ENCODE results near the gene SP2.

Gene SP2

DNA sequence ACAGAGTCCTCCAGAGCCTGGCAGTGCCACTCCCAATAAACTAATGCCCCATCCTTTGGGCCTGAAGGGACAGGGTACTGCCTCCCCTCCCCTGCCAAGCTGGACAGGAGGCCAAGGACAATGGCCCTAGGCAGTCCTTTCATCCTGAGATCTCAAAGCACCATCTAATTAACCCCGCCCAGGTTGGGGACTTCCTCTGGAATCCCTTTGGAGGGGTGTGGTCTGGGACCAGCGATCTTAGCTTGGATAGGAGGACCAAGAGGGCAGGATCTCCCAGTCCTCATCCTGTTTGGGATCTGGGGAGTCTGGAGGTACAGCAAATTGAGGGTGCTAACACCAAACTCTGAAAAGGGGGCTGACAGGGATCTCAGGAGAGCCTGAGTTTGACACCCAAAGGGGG is 26.9 kb upstream of the SP2 start:
- FAIRE-seq: no peak
- no peak for DNase-seq (ENCODE audit: insufficient read length, low spot score)

DNA sequence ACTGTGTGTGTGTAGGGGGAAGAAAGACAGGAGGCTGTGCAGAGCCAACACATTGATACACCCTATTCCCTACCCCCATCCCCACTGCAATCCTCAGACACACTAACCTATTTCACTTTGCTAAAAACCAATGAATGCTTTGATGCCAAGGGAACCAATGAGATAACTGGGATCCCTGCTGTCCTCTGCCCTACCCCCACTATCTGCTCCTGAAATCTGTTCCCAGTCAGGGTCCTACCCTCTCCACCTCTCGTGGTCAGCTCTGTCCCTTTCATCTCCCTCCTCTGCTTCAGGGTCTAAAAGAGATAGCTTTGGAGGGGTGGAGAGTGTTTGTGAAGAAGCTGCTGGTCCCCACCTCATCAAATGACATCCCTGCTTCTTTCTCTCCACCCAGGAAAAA is 26.0 kb upstream of the SP2 start:
- FAIRE-seq: no peak
- DNase-seq (ENCODE audit: insufficient read length, low spot score): no peak

DNA sequence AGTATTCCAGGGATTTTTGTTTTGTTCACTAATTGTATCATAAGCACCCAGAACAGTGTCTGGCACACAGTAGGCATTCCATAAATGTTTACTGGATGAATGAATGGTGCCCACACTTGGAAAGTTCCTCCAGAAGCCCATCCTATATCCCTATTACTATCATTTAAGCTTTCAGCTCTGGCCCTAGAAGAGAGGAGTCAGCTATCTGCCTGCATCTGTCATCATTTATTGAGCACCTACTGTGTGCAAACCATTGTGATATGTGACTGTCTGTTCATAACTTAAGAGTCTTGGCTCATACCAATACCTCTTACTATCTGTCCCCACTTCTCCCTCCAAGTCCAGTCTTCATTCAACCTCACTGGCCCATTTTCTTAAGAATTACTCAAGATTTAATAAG is 25.0 kb upstream of the SP2 start:
- DNase-seq (ENCODE audit: insufficient read length, low spot score) (no peak), FAIRE-seq (no peak)

DNA sequence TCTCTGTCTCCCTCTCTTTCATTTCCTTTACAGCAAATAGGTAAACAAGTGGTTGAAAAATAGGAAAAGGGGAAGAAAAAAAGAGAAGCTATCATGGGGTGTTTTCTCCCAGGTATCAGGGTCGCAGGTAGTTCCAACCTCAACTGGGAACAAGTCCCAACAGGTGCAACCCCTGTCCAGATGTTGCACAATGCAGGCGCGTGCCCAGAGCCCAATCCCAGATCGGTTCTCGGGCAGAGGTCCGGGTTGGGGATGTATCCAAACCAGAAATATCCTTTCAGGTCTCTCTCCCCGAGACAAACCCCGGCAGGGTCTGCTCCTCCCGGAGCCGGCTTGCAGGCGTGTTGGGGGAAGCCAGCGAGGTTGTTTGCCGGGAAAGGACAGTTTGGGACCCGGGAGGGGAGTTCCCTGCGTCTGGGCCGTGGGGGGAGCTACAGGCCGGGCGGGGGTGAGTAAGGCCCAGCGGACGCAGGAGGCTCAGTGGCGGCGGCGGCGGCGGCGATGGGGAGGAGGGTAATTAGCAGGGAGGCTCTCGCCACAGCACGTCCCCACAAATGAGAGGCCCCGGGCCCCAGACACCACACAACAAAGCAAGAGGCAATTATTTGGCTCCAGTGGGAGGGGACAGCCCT is 23.9 kb upstream of the SP2 start:
- DNase-seq (ENCODE audit: insufficient read length, low spot score) (no peak), FAIRE-seq (no peak)

DNA sequence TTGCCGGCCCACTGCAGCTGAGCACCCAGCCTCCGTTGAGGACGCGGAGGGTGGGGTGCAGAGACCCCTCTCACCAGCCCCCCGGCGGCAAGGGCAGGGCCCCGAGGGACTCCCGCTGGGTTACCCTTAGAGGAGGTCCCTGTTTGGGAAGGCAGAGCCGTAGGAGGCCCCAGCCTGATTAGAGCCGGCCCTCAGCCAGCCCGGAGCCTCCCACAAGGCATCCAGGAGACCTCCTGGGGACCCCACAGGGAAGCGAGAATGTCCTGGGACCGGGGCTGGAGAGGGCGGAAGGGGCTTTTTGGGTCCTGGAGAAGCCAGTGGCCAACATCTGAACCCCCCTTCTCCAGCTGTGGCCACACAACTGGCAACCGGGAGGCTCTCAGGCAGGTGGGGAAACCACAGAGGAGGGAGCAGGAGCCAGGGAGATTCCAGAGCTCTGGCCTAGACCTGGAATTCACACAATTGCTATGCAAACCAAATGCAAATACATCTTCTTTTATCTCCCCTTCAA is 23.3 kb upstream of the SP2 start:
- FAIRE-seq (no peak), DNase-seq (ENCODE audit: insufficient read length, low spot score) (no peak)

DNA sequence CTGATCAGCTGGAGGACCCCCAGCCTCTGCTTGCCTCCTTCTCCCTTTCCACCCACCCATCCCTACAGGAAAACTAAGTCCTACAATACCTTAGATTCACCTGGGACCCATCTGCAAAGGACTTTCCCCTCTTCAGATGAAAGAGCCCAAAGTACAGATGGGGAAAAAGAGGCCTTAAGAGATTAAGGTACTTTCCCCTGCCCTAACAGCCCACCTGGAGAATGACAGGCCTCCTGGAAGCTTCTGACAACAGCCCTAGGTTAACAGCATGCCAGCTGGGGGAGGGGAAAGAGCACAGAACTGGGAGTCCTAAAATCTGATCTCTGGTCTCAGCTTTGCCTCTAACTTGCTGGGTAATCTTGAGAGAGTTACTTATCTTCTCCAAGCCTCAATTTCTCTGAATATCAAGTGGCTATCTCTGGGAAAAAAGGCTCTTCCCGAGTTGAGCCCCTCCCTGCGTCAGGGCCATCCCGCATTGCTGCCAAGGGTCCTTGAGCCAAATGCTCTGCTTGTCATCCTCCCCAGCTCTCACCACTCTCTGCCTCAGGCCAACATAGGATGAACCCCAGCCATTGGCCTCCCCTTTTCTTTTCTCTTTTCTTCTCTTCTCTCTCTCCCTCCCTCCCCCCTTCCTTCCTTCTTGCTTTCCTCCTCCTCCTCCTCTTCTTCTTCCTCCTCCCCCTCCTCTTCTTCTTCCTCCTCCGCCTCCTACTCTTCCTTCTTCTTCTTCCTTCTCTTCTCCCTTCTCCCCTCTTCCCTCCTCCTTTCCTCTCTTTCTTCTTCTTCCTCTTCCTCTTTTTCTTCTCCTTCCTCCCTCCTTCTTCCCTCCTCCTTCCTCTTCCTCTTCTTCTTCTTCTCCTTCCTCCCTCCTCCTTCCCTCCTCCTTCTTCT is 22.6 kb upstream of the SP2 start:
- no peak for FAIRE-seq
- DNase-seq (ENCODE audit: insufficient read length, low spot score): no peak

DNA sequence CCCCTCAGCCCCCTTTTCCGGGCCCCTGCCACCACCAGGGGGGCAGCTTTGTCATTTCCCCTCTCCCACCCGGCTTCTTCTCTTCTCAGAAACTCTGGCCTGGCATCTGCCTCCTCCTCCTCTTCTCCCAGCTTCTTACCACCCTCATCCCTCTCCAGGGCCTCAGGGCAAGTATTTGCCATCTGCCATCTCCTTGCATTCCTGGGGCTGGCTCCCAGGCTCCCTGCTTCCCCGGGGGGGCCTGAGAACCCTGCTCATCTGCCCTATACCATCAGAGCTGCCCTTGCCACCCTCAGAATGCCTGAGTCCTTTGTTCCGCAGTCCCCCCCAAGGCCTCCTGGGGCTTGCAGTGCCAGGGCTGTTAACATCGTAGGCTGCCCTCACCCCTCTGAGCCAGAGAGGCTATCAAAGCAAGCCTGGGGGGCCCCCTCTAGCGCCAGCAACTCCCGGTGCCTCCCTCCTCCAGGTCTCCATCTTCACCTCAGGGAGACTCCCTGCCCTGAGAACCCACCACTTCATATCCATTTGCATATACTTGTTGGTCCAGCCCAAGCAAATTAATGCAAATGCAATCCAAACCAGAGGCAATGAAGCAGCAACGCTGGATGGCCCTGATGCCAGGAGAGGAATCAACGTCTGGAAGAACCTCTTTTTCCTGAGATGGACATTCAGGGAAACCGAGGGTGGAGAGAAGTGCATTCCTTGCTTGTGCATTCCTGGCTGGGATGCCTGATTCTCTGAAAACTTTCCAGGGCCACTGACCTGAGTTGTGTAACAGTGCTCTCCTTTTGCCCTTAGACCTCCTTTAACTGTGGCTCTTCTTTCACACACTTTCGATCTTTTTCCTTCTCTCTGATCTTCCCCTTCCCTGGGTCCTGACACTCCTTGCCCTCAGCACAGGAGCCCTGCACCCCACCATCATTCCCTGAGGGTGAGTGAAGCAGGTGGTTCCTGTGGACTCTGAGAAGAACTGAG is 20.7 kb upstream of the SP2 start:
- FAIRE-seq: no peak
- DNase-seq (ENCODE audit: insufficient read length, low spot score): no peak

DNA sequence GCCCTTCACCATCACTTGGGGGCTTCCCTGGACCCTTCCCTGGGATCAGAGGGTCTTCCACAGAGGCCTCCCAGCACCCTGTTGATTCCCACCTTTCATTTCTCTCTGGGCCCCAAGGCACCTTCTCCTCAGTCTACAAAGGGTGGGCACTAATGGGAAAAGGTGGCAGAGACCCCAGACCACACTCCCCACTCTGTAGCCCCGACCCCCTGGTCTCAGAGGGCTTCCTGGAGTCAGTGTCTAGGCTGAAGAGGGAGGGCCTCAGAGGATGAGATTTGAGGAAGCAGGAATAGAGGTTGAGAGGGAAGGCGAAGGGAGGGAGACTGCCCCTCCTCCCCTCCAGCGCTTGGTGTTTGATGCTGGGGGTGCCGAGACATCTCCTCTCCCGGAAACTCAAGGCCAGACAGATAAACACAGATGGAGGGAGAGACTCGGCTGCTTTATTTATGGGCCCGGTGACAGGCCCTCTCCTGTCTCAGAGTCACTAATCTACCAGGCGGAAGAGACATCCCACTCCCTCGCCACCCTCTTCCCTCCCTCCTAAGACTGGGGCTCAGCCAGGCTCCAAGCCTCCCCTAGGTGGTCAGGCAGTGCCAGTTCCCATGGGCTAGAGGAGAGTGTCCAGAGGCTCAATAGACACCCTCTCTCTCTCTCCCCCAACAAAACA is 18.5 kb upstream of the SP2 start:
- DNase-seq (ENCODE audit: insufficient read length, low spot score) (no peak), FAIRE-seq (no peak)

DNA sequence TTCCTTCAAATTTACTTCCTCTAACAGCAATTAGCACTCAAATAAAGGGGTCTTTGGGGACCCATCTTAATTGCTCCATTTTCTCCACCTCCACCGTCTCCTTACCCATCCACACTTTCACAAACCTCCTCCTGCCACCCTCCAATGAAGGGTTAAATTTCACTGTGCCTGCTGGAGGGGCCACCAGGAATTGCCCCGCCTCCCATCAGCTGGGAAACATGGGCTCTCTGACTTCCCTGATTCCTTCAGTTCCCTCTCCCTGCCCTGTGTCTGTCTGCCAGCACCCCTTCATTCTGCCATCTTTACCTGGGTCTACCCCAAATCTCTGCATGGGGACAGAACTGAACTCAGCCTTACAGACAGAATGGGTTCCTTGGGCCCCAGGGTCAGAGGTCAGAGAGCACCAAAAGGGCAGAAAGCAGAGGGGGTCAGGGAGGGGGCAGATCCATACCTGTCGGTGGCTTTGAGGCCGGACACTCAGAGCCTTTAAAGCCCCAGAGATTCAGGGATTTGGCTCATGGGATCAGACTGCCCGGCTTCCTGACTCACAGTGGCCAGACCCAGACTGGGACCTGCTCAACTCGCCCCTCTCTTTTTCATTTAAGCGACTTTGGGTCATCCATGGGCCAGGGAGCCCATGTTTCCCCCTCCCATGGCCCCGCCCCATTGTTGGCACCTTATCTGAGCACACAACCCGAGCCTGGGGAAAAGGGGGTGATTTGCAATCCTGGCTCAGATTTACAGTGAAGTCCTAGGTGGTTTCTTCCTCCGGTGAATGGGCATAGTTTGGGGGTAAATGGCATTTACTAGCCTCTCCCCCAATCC is 17.6 kb upstream of the SP2 start:
- no peak for DNase-seq (ENCODE audit: insufficient read length, low spot score)
- no peak for FAIRE-seq

DNA sequence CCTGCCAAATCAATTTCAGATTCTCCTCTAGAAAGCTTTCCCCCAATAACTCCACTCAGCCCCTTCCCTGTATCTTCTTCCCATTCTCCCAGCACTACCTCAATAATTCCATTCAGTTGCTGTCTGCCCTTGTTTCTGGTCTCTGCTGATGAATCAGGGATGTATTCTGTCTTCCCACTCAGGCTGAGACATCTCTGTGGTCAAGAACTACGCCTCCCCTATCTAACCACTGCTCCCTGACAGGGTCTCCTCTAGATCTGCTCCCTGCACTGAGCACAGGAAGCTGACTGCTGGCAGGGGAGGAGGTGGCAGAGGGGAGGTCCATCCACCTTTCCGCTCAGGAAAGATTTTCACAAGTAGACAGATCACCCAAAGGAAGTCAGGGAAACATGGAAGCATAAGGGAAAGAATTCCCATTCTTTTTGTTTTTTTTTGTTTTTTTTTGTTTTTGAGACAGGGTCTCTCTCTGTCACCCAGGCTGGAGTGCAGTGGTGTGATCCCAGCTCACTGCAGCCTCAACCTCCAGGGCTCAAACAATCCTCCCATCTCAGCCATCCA is 16.9 kb upstream of the SP2 start:
- no peak for DNase-seq (ENCODE audit: insufficient read length, low spot score)
- no peak for FAIRE-seq

DNA sequence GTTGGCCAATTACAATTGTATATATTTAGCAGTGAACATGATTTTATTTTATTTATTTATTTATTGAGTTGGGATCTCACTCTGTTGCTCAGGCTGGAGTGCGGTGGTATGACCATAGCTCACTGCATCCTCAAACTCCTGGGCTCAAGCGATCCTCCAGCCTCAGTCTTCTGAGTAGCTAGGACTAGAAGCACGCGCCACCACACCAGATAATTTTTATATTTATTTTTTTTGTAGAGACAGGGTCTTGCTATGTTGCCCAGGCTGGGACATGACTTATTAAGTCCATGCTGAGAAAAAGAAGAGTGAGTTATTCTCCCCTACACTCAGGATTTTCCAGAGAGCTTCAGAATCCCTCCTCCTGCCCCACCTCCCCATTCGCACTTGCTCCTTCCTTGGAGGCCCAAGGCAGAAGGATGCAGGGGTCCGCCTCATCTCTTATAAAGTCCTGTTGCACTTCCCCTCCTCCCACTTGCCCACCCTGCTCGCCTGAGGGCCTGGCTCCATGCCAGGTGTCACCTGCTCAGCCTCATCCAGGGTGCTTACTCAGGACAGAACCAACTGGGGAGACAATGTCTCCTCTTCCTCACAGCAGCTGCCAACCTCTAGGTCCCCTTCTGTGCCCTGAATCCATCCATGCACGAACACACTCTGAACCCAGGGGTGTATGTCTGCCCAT is 16.1 kb upstream of the SP2 start:
- FAIRE-seq (no peak), DNase-seq (ENCODE audit: insufficient read length, low spot score) (no peak)

DNA sequence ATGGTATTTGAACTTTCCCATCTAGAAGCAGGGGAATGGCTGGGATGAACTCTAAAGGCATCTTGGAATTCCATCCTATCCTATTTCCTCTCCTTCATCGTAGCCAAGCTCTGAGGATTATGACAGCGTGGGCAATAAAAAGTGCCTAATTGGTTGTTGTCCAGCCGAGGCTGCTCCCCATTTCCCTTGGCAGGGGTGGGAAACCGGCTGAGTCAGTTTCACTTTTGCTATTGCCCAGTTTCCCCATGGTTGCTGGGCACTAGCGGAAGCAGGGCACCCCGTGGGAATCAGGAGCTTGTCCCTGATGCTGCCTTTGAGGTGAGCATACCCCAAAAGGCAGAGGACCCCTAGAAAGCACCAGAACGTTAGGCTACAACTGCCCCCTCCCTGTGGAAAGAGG is 13.8 kb upstream of the SP2 start:
- FAIRE-seq: no peak

DNA sequence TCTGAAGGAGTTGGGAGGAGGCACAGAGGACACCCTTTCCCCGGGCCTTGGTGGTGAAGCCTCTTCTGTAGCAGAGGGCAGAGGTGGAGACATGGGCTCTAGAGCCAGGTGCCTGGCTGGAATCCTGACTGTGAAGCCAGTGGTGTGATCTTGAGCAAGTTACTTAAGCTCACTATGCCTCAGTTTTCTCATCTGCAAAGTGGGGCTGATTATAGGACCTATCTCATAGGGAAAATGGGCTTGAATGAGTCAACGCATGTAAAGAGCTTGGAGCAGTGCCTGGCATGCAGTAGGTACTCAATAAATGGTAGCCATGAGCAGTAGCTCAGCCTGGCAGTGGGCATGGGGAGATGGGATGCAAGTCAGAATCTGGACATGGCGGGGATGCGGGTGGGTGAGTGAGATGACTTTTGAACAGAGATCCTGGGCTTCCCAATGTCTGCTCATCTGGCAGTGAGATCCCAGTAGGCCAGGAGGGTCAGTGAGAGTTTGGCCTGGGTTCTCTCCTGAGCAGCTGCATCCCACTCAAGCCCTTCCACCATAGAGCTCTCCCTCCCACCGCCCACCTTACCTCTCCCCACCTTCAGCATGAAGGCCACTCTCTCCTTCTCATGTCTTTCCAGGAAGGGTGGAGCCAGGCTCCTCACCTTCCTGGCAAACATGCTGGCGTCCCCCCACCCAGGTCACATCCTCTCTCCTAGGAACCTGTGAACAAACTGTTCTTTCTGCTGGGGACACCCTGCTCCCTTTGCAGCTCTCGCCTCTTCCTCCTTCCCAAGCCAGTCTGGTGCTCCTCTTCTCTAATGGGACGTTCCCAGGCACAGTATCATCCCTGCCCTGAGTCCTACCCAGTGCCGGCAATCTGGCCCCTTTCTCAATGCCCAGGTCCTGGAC is 13.1 kb upstream of the SP2 start:
- FAIRE-seq (no peak), DNase-seq (ENCODE audit: insufficient read length, low spot score) (no peak)

More for the DNA sequence above, 13.8 kb upstream of the SP2 start:
- no peak for DNase-seq (ENCODE audit: insufficient read length, low spot score)

DNA sequence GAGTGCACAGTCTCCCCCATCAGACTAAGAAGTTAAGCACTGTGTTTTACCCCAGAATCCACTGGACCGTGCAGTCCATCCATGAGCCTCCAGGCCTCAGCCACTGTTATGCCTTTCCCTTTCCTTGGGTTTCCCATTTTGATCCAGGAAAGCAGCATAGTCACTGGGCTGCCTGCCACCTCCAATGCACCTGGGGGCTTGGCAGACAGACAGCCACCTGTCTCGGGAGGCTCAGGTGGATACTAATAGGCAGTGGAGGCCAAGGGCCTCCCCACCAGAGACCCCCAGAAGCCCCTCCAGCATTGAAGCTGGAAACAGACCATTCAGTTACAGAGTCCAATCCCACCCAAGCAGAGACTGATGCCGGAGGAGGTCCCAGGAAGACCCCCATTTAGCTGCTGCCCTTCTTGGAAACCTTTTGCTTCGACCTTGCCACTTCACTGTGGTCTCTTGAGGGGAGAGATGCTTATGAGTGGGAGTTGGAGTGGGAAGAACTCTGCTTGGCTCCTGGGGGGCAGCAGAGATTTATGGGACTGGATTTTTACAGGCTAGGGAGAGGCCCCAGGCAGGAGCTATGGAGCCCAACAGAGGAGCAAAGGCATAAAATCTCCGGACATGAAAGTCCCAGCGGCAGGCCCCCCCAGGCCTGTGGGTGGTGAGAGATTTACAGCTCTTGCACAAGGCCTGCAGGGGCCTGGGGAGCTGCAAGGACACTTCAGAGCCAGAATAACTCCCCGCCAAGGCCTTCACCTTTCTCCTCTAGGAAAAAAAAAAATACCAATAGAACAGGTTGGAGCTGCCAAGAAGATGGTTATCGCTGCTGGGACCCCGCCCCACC is 12.2 kb upstream of the SP2 start:
- DNase-seq (ENCODE audit: insufficient read length, low spot score): no peak
- no peak for FAIRE-seq

DNA sequence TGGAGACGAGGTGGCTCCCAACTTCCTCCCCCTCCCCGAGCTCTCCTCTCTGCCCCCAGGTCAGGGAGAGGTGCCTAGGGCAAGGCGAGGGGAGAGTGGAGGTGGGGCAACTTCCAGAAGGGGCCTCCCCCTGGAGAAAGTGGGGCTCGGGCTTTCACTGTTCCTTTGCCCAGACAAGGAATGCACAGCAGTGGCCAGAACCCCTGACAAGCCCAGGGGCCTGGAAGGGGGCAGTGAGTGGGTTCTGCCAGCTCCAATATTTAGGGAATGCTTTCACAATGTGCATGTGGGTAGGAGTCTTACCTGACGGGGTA is 11.7 kb upstream of the SP2 start:
- no peak for FAIRE-seq

DNA sequence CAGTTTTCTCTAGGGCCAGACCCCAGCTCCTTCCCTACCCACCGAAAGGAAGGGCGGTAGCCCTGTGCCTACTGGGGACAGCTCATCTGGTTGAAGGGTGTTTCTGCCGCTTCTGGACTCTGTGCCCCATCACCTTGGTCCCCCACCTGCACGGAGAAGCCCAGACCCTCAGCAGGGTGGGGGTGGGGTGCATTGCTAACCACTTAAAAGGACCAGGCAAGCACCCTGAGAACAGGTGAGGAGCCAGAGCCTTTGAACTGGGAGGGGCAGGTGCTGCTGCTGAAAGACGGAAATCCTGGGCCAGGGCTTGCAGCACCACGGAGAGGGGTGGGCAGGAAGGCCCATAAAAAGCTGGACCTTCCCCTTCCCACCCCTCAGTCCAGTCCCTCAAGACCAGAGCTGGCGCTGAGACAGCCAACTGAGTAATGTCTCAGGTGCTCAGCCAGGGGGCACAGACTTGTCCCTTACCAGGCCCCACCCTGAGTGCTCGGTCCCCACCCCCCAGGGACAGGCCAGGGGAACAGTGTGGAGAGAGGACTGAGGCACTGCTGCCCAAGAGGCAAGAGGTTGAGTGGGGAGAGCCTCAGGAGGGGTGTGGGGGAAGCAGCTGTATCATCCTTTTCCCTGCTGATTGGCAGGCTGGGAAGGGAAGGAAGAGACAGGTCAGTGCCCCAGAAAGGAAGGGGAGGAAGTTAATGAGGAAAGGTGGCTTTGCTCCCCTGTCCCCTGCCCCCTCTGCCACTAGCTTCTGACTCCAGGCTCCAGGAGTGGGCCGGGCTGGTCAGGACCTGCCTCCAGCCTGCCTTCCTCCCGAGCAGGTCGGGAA is 10.9 kb upstream of the SP2 start:
- FAIRE-seq: no peak
- no peak for DNase-seq (ENCODE audit: insufficient read length, low spot score)

More for the DNA sequence above, 11.7 kb upstream of the SP2 start:
- no peak for DNase-seq (ENCODE audit: insufficient read length, low spot score)
